ENCODE data around the gene GARIN3. TPM values are rescaled to one million over a fixed set of nuclear protein-coding genes. Genes with fewer than 3 reads are reported as not detected.
"Not testable (repeated sequence)": the region's sequence is repeated elsewhere in the genome, so short reads cannot be mapped to it uniquely, and the experiment has no call there.

The GARIN3 gene
- total RNA-seq, 1 donor from 2014 or later = not detected

GRCh38 chr5:157185122-157185521, 19.1 kb upstream of the GARIN3 start:
- not testable (repeated sequence) for DNase-seq (ENCODE audit: low read depth in 2 of 2)

GRCh38 chr5:157184117-157184670, 18.1 kb upstream of the GARIN3 start:
- no peak for DNase-seq (ENCODE audit: low read depth in 2 of 2)

- DNase-seq (ENCODE audit: low read depth in 2 of 2) = no peak
Observed at GRCh38 chr5:157182143-157182757, 16.2 kb upstream of the GARIN3 start.

GRCh38 chr5:157180374-157181264, 14.6 kb upstream of the GARIN3 start, which contains the start of gene ITK:
Gene ITK (plus strand): TSS chr5:157180840. CDS start chr5:157180978, 138 bp downstream.
- DNase-seq (ENCODE audit: low read depth in 2 of 2) = no peak

- DNase-seq (ENCODE audit: low read depth in 2 of 2) = no peak
Observed at GRCh38 chr5:157178966-157179365, 12.9 kb upstream of the GARIN3 start.

GRCh38 chr5:157177953-157178352, 11.9 kb upstream of the GARIN3 start:
- no peak for DNase-seq (ENCODE audit: low read depth in 2 of 2)

- no peak for DNase-seq (ENCODE audit: low read depth in 2 of 2)
Observed at GRCh38 chr5:157175071-157175612, 9.1 kb upstream of the GARIN3 start.

- no peak for DNase-seq (ENCODE audit: low read depth in 2 of 2)
Observed at GRCh38 chr5:157172403-157172802, 6.3 kb upstream of the GARIN3 start.

- DNase-seq (ENCODE audit: low read depth in 2 of 2) = no peak
Observed at GRCh38 chr5:157168286-157168685, 2.2 kb upstream of the GARIN3 start.

- no peak for DNase-seq (ENCODE audit: low read depth in 2 of 2)
Observed at GRCh38 chr5:157167214-157167621, 1.2 kb upstream of the GARIN3 start.

- DNase-seq (ENCODE audit: low read depth in 2 of 2) = no peak
Observed at GRCh38 chr5:157165668-157166067, 396 bp downstream of the GARIN3 start.

- DNase-seq (ENCODE audit: low read depth in 2 of 2) = no peak
Observed at GRCh38 chr5:157165261-157165660, 803 bp downstream of the GARIN3 start.

- no peak for DNase-seq (ENCODE audit: low read depth in 2 of 2)
Observed at GRCh38 chr5:157164521-157164920, 1.5 kb downstream of the GARIN3 start.

GRCh38 chr5:157162919-157163510, 3.0 kb downstream of the GARIN3 start:
- DNase-seq (ENCODE audit: low read depth in 2 of 2) = no peak

- DNase-seq (ENCODE audit: low read depth in 2 of 2) = no peak
Observed at GRCh38 chr5:157161996-157162395, 4.1 kb downstream of the GARIN3 start.

- DNase-seq (ENCODE audit: low read depth in 2 of 2) = no peak
Observed at GRCh38 chr5:157160001-157160400, 6.1 kb downstream of the GARIN3 start.

GRCh38 chr5:157159209-157159751, 6.8 kb downstream of the GARIN3 start:
- DNase-seq (ENCODE audit: low read depth in 2 of 2) = no peak

- DNase-seq (ENCODE audit: low read depth in 2 of 2) = no peak
Observed at GRCh38 chr5:157157293-157157891, 8.7 kb downstream of the GARIN3 start.

GRCh38 chr5:157155297-157155696, 10.8 kb downstream of the GARIN3 start:
- no peak for DNase-seq (ENCODE audit: low read depth in 2 of 2)

- no peak for DNase-seq (ENCODE audit: low read depth in 2 of 2)
Observed at GRCh38 chr5:157150995-157151394, 15.1 kb downstream of the GARIN3 start.
